ENCODE data around the gene KCTD6. TPM values are rescaled to one million over a fixed set of nuclear protein-coding genes. Genes with fewer than 3 reads are reported as not detected.
A peak's percentile ranks its signal among the peaks of the same experiment; 100 is the strongest.

The KCTD6 gene
- total RNA-seq, 1 experiment from 2014 or later, result 15.5 TPM

DNA sequence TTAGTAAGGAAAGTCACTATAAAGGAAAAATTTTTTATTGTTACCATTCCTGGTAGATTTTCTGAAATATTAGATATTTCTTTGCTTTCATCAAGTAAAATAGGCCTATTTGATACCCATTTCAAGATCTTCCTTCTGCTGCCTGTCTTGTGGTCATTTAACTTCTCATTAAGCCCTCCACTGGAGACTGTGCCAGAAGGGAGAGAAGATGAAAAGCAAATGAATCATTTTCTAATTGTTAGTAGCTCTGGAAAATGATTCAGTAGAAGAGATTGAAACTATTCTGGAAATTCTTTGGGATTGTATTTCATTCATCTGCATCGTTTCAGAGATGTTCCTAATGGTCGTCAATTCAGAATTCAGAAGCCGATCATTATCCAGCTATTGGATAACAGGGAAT is 3.2 kb downstream of the KCTD6 start:
- POLR2A ChIA-PET, result interaction anchor here (0.7 kb wide), 3 partner anchors 189 to 290 kb away, joined by 3 read pairs; partner anchors contain the start of genes HTD2 and RPP14
- H3K4me1 Mint-ChIP-seq, result peaks cover 65% of the 10 kb centered on the region
- DNase-seq (ENCODE audit: low spot score), result no peak
- CTCF ChIA-PET, result interaction anchor here (0.7 to 3.4 kb wide), 2 partner anchors 35 to 278 kb away, joined by 4 to 19 read pairs; no protein-coding TSS in a partner anchor
- H3K4me3 Mint-ChIP-seq, result peak overlapping the region; percentile 20; the same call in 1 of the 2 replicates
- TF ChIP-seq ZNF232 (CRISPR knock-in tag; IDR thresholded peaks at IDR 0.05), result no peak
- TF ChIP-seq ZNF671 (CRISPR knock-in tag; IDR thresholded peaks at IDR 0.05), result no peak
- TF ChIP-seq, protein P1, sequence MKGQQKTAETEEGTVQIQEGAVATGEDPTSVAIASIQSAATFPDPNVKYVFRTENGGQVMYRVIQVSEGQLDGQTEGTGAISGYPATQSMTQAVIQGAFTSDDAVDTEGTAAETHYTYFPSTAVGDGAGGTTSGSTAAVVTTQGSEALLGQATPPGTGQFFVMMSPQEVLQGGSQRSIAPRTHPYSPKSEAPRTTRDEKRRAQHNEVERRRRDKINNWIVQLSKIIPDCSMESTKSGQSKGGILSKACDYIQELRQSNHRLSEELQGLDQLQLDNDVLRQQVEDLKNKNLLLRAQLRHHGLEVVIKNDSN (CRISPR knock-in tag; IDR thresholded peaks at IDR 0.05), result no peak
- TF ChIP-seq, protein P2, sequence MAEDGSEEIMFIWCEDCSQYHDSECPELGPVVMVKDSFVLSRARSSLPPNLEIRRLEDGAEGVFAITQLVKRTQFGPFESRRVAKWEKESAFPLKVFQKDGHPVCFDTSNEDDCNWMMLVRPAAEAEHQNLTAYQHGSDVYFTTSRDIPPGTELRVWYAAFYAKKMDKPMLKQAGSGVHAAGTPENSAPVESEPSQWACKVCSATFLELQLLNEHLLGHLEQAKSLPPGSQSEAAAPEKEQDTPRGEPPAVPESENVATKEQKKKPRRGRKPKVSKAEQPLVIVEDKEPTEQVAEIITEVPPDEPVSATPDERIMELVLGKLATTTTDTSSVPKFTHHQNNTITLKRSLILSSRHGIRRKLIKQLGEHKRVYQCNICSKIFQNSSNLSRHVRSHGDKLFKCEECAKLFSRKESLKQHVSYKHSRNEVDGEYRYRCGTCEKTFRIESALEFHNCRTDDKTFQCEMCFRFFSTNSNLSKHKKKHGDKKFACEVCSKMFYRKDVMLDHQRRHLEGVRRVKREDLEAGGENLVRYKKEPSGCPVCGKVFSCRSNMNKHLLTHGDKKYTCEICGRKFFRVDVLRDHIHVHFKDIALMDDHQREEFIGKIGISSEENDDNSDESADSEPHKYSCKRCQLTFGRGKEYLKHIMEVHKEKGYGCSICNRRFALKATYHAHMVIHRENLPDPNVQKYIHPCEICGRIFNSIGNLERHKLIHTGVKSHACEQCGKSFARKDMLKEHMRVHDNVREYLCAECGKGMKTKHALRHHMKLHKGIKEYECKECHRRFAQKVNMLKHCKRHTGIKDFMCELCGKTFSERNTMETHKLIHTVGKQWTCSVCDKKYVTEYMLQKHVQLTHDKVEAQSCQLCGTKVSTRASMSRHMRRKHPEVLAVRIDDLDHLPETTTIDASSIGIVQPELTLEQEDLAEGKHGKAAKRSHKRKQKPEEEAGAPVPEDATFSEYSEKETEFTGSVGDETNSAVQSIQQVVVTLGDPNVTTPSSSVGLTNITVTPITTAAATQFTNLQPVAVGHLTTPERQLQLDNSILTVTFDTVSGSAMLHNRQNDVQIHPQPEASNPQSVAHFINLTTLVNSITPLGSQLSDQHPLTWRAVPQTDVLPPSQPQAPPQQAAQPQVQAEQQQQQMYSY (CRISPR knock-in tag; IDR thresholded peaks at IDR 0.05), result no peak
- TF ChIP-seq E2F5 (CRISPR knock-in tag; IDR thresholded peaks at IDR 0.05), result no peak
- TF ChIP-seq JUN (CRISPR knock-in tag; IDR thresholded peaks at IDR 0.05), result no peak
- TF ChIP-seq MLX (CRISPR knock-in tag; IDR thresholded peaks at IDR 0.05), result no peak
- no peak for TF ChIP-seq MXD4 (CRISPR knock-in tag; IDR thresholded peaks at IDR 0.05; ENCODE audit: borderline replicate concordance)
- TF ChIP-seq, protein P3, sequence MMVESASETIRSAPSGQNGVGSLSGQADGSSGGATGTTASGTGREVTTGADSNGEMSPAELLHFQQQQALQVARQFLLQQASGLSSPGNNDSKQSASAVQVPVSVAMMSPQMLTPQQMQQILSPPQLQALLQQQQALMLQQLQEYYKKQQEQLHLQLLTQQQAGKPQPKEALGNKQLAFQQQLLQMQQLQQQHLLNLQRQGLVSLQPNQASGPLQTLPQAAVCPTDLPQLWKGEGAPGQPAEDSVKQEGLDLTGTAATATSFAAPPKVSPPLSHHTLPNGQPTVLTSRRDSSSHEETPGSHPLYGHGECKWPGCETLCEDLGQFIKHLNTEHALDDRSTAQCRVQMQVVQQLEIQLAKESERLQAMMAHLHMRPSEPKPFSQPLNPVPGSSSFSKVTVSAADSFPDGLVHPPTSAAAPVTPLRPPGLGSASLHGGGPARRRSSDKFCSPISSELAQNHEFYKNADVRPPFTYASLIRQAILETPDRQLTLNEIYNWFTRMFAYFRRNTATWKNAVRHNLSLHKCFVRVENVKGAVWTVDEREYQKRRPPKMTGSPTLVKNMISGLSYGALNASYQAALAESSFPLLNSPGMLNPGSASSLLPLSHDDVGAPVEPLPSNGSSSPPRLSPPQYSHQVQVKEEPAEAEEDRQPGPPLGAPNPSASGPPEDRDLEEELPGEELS (CRISPR knock-in tag; IDR thresholded peaks at IDR 0.05), result no peak
- TF ChIP-seq, protein P4, sequence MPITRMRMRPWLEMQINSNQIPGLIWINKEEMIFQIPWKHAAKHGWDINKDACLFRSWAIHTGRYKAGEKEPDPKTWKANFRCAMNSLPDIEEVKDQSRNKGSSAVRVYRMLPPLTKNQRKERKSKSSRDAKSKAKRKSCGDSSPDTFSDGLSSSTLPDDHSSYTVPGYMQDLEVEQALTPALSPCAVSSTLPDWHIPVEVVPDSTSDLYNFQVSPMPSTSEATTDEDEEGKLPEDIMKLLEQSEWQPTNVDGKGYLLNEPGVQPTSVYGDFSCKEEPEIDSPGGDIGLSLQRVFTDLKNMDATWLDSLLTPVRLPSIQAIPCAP (CRISPR knock-in tag; IDR thresholded peaks at IDR 0.05), result no peak
- no peak for TF ChIP-seq FOXK1 (CRISPR knock-in tag; IDR thresholded peaks at IDR 0.05)
- TF ChIP-seq ZNF512 (CRISPR knock-in tag; IDR thresholded peaks at IDR 0.05; ENCODE audit: borderline replicate concordance), result no peak
- no peaks in the 10 kb centered on the region; the same call in 1 of the 2 replicates for H3K27me3 Mint-ChIP-seq (ENCODE audit: low read depth)
- no peak overlapping the region for H3K27ac Mint-ChIP-seq
- H3K9me3 Mint-ChIP-seq, result no peaks in the 10 kb centered on the region
- peaks cover 7% of the 10 kb centered on the region for H3K36me3 Mint-ChIP-seq
- ATAC-seq, result no peak

- no peak for ATAC-seq
- CTCF ChIA-PET, result interaction anchor here (0.6 to 3.4 kb wide), 6 partner anchors 8 to 319 kb away, joined by 3 to 19 read pairs (median 6); partner anchors contain the start of genes HTD2 and RPP14
- peaks cover 16% of the 10 kb centered on the region for H3K36me3 Mint-ChIP-seq
- TF ChIP-seq ZNF281 (CRISPR knock-in tag; IDR thresholded peaks at IDR 0.05) (no peak), MXD4 (CRISPR knock-in tag; IDR thresholded peaks at IDR 0.05; ENCODE audit: borderline replicate concordance) (no peak)
- TF ChIP-seq, protein P5, sequence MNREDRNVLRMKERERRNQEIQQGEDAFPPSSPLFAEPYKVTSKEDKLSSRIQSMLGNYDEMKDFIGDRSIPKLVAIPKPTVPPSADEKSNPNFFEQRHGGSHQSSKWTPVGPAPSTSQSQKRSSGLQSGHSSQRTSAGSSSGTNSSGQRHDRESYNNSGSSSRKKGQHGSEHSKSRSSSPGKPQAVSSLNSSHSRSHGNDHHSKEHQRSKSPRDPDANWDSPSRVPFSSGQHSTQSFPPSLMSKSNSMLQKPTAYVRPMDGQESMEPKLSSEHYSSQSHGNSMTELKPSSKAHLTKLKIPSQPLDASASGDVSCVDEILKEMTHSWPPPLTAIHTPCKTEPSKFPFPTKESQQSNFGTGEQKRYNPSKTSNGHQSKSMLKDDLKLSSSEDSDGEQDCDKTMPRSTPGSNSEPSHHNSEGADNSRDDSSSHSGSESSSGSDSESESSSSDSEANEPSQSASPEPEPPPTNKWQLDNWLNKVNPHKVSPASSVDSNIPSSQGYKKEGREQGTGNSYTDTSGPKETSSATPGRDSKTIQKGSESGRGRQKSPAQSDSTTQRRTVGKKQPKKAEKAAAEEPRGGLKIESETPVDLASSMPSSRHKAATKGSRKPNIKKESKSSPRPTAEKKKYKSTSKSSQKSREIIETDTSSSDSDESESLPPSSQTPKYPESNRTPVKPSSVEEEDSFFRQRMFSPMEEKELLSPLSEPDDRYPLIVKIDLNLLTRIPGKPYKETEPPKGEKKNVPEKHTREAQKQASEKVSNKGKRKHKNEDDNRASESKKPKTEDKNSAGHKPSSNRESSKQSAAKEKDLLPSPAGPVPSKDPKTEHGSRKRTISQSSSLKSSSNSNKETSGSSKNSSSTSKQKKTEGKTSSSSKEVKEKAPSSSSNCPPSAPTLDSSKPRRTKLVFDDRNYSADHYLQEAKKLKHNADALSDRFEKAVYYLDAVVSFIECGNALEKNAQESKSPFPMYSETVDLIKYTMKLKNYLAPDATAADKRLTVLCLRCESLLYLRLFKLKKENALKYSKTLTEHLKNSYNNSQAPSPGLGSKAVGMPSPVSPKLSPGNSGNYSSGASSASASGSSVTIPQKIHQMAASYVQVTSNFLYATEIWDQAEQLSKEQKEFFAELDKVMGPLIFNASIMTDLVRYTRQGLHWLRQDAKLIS (CRISPR knock-in tag; IDR thresholded peaks at IDR 0.05; ENCODE audit: borderline replicate concordance), result no peak
These were observed 4.4 kb downstream of the KCTD6 start for GRCh38 chr3:58496206-58496857.

More at GRCh38 chr3:58496206-58496857, 4.4 kb downstream of the KCTD6 start:
- no peak for DNase-seq (ENCODE audit: low spot score)
- H3K27me3 Mint-ChIP-seq (ENCODE audit: low read depth), result no peaks in the 10 kb centered on the region; the same call in 1 of the 2 replicates
- peak overlapping the region; percentile 57 for H3K4me3 Mint-ChIP-seq
- H3K27ac Mint-ChIP-seq, result peak overlapping the region; percentile 97
- POLR2A ChIA-PET, result no interaction called here
- peaks cover 60% of the 10 kb centered on the region for H3K4me1 Mint-ChIP-seq
- H3K9me3 Mint-ChIP-seq, result no peaks in the 10 kb centered on the region
